ENCODE results near the gene PPP1R26.
"Not testable (repeated sequence)": the region's sequence is repeated elsewhere in the genome, so short reads cannot be mapped to it uniquely, and the experiment has no call there.

- TF ChIP-seq CTCF (IDR thresholded peaks at IDR 0.05; ENCODE audit: control extremely low read depth in 1 of 3, insufficient read depth in 1 of 3, low read depth in 1 of 3, low read length in 3 of 3); POLR2A (IDR thresholded peaks at IDR 0.05; ENCODE audit: control extremely low read depth in 1 of 2, low read depth in 2 of 2, low read length in 2 of 2); YY1 (IDR thresholded peaks at IDR 0.05; ENCODE audit: low read depth, low read length); KDM5A (IDR thresholded peaks at IDR 0.05; ENCODE audit: low read length): not testable (repeated sequence)
These were observed 40.1 kb upstream of the PPP1R26 start for GRCh38 chr9:135439514-135439913.
